NCI-H2081 (cell line): ENCODE measurements around the gene KMT5B.
"Not testable (repeated sequence)": the region's sequence is repeated elsewhere in the genome, so short reads cannot be mapped to it uniquely, and the experiment has no call there.

ENCODE experiments used
- DNase-seq, 2 experiments: peaks; one replicate each; lab custom pipeline; 2025; lab: John Stamatoyannopoulos, UW

Gene KMT5B

DNA sequence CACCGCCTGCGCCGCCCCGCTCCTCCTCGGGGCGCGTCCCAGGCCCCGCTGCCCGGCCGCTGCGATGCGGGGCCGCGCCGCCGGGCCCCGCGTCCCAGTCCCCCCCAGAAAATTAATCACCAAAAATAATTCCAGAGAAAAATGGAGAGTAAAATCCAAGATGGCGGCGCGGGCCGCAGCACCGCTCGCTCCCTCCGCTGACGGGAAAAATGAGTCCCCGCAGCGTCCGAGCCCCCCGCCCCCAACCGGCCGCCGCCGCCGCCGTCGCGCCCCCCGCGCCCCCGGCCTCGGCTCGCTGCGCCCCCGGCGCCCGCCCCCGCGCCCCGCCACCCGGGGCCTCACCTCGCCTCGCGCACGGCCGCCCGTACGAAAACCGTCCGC, at the start of gene KMT5B:
KMT5B (minus strand) TSS at position 162 of the 381 bp plus-strand sequence. CDS start 23,220 bp downstream, outside the sequence.
- DNase-seq, result peak in 1 of 2 experiments; percentile 79

DNA sequence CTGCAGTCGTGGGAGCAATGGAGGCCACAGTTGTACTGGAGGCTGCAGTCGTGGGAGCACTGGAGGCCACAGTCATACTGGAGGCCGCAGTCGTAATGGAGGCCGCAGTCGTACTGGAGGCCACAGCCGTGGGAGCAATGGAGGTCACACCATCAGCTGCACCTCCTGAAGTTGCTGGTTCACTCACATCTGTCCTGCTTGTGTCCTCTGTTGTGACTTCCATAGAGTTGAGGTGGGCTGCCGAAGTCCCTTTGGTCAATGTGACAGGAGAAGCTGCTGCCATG, 49.4 kb upstream of the KMT5B start:
- DNase-seq, result no peak

DNA sequence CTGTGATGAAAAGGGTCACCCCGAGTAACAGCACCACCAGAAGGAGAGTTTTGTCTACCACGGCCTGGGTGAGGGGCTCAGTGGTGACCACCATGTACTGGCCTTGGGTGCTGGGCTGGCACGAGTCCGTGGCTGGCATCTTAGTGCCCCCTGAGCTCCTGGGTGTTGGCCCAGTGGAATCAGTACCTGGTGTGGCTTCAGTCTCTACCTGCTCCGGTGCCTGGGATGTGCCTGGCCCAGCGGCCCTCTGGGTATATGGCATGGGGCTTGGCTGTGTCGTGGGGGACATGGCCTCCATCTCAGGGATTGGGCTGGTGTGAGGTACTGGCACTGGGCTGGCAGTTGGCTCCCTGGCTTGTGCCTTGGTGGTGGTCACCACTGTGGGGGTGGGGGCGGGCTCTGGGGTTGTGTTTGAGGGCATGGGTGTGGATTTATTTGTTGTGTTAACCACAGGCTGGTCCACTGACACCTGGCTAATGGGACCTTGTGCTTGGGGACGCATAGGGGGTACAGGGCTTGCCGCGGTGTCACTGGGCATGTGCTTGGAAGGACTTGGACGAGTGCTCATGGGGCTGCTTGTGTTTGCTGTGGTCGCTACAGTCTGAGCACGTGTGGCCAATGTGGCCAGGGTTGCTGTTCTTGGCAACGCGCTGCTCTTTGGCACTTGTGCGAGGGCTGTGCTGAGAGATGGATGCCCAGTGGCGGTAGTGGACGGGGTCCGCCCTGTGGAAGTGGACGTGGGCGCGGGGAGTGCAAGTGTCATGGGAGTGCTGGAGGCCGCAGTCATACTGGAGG, 48.9 kb upstream of the KMT5B start:
- no peak for DNase-seq

DNA sequence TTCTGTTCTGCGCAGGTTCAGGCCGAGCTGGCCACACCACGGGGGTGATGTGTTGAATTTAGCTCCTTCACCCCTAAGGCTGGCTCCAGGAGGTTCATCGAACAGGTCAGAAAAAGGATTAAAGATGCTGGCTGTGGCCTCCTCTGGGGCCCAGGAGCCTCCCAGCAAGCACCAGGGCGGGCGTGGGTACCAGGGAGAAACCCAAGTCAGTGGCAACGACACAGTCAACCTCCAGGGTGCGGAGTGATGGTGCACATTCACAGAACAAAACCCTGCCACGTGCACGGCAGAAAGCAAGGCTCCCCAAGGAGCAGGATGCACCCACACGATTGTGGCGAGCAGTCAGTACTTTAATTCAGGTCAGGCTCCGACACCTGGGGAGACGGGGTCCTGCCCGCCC, 47.9 kb upstream of the KMT5B start:
- DNase-seq, result no peak

DNA sequence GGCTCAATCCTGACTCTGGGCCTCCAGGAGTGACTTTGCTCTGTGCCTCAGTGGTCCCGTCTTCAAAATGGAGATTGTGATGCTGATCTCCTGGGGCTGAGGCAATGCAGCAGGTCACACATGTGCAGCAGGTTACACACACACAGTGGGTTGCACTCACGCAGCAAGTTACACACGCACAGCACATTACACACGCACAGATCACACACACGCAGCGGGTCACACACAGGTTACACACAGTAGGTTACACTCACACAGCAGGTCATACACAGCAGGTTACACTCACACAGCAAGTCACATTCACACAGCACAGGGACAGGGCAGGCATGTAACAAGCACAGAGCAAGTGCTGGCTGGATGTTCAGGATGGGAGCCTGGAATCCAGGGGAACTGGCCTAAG, 47.4 kb upstream of the KMT5B start:
- no peak for DNase-seq

DNA sequence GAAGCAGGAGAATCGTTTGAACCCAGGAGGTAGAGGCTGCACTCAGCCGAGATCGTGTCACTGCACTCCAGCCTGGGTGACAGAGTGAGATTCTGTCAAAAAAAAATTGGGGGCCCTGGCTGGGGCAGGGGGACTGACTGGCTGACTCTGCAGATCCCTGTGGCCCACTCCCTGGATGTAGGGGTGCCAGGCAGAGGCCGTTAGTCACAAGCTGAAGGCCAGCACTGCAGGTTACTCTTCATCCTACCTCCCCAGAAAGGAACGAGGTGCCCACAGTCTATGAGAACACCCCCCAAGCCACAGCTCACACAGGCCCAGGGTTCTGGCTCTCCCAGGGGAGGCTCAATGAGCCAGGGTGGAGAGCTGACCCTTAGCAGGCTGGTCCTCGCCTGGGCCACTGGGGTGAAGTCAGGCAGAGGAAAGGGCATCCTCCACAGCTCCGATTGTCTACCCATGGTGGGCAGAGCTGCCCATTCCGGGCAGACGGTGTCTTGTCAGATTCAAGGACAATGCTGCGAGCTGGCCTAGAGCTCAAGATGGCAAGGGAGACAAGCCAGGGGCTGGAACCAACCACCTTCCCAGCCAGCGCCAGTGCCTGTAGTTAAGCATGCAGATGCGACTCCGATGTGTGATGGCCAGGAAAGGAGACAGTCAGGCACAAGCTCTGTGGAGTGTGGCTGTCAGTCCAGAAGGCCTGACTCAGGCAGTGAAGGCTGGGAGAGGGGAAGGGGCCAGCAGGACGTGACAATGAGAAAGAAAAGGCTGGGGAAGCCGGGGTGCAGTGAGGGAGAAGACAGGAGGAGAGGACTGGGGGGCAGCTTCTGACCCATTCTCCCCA, 46.2 kb upstream of the KMT5B start:
- DNase-seq, result no peak

DNA sequence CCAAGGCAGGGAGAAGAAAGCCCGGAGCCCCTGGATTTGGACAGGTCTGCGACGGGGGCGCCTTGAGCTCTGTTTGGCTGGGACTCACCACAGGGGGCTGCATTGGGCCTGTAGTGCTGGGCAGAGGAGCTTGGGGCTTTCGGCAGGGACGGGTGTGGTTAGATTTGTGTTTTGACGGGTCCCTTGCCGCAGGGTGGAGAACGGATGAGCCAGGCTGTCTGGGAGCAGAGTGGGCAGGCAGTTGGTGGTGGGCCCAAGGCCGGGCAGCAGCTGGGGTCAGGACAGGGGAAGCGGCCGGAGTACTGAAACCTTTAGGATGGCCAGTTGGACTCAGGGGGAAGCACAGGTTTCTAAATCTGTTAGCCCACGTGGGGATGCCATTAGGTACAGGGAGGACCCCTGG, 45.3 kb upstream of the KMT5B start:
- no peak for DNase-seq

DNA sequence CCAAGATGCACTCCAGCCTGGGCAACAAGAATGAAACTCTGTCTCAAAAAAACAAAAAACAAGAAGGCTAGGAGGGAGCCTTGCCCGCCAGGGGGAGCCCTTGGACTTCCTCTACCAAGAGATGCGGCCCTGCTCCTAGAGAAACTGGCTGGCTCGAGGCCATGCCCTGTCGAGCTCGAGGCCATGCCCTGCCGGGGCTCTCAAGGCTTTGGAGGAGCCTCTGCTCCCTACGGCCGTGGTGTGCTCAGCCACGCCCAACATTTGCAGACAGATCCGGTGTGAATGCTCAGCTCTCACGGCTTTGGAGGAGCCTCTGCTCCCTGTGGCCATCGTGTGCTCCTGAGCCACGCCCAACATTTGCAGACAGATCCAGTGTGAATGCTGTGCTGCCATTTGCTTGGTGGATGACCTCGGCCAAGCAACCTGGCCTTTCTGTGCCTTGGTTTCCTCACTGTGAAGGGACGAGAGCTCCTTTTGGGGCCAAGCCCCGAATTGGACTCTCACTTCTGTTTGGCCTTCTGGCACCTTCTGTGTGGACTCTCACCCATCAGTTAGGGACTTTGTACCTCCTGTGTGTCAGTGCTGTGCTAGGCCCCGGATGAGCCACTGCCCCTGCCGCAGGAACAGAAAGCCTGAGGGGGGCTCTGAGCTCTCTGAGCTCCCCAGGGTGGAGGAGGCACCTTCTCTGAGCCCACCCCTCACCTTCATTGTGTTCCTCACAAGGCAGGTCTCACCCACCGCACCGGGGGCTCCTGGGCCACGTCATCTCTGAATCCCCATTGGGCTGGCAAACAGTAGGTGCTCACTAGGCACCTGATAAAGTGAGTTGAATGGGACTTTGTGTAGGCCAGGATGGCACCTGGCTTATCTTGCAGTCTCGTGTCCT, 44.6 kb upstream of the KMT5B start:
- DNase-seq, result peak; percentile 81 to 87

DNA sequence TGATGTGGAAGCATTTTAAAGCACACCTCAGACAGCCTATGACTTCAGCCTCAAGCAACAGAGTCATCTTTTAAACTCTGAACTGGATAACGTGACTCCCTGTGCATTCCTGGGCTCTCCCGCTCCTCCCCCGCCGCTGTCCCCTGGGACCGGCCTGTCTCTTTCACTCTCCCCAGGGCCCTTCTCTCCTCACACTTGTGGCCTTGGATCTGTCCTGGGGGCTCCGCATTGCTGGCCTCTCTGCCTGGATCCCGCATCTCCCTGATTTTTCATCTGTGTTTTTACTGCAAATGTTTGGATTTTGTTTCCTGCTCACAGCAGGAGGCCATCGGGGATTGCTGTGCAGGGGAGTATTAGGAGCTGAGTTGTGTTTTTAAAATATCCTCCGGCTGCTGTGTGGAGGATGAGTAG, 43.2 kb upstream of the KMT5B start:
- no peak for DNase-seq

DNA sequence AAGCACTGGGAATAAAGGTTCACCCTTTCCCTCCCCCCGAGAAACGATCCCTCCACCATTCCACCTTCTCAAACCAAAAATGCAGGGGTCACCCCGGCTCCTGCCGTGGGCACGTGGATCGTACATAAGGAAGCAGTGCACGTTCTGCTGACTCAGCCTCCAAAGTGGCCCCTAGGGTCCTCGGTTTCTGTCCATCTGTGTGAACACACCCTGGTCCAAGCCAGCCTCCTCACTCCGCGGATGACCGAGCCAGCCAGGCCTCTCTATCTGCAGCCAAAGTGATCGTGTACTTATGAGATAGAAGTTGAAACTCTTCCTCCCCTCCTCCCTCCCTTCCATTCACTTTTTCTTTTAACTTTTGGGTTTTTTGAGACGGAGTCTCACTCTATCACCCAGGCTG, 42.4 kb upstream of the KMT5B start:
- DNase-seq, result no peak

DNA sequence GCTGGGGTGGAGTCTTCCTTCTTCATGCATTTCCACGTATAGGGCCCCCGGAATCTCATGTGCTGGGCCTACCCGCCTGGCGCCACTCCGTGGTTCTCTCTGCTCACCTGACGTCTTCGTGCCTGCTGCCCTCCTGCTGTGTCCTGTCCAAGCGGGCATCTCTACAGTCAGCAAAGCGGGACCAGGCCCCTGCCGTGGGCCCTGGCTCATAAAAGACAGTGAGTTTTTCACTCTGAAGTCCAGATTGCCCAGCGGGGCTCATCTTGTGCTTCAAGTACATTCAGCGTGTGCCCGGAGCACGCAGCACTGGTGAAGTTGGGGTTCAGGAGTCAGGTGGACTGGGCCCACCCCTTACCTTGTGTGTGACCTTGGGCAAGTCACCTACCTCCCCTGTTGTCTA, 41.3 kb upstream of the KMT5B start:
- no peak for DNase-seq

DNA sequence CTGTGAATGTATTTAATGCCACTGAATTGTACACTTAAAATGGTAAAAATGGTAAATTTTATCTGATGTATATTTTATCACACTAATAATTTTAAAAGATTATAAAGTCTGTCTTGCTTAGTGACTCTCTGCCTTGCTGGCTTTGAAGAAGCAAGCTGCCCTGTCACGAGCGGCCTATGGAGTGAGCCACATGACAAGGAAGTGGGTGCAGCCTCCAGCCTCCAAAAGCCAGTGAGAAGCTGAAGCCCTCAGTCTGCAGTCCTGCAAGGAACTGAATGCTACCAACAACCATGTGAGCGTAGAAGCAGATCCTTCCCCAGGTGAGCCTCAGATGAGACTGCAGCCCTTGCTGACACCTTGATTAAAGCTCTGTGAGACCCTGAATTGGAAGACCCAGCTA, 38.7 kb upstream of the KMT5B start:
- no peak for DNase-seq

DNA sequence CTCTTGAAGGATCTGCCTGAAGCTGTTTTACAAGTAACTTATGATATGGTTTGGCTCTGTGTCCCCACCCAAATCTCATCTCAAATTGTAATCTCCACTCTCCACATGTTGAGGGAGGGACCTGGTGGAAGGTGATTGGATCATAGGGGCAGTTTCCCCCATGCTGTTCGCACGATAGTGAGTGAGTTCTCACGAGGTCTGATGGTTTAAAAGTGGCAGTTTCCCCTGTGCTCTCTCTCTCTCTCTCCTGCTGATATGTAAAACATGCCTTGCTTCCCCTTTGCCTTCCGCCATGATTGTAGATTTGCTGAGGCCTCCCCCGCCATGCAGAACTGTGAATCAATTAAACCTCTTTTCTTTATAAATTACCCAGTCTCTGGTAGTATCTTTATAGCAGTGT, 31.8 kb upstream of the KMT5B start:
- not testable (repeated sequence) for DNase-seq

DNA sequence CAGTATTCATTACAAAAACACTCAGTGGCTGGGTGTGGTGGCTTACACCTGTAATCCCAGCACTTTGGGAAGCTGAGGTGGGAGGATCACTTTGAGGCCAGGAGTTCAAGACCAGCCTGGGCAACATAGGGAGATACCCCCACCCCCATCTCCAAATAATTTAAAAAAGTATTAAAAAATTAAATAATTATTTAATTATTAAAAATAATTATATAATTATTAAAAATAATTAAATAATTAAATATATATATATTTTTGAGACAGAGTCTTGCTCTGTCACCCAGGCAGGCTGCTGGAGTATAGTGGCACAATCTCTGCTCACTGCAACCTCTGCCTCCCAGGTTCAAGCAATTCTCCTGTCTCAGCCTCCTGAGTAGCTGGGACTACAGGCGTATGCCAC, 30.8 kb upstream of the KMT5B start:
- DNase-seq, result not testable (repeated sequence)

DNA sequence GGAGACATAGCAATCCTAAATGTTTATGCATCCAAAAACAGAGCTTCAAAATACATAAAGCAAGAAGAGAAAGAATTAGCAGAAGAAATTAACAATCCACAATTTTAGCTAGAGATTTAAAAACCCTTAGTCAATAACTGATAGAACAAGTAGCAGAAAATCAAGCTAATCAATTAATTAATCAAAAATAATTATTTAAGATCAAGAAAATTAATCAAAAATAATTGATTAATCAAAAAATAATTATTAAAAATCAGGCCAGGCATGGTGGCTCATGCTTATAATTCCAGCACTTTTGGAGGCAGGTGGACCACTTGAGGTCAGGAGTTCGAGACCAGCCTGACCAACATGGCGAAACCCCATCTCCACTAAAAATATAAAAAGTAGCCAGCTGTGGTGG, 29.5 kb upstream of the KMT5B start:
- no peak for DNase-seq

DNA sequence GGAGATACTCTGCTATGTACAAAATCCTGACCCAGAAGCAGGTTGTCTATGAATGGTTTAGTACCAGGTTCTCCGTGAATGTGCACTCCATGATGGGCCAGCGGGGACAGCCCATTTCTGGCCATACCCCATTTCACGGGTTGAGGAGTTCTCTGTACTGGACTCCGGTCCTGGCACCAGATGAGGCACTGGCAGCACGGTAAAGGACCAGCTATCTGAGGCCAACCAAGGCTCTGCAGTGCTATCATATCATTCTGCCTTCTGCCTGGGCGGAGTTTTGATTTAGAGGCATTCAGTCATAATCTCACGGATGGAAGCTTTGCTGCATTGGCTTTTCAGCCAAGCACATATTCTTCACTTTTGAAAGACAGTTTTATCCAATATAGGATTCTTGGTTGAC, 18.5 kb upstream of the KMT5B start:
- no peak for DNase-seq

DNA sequence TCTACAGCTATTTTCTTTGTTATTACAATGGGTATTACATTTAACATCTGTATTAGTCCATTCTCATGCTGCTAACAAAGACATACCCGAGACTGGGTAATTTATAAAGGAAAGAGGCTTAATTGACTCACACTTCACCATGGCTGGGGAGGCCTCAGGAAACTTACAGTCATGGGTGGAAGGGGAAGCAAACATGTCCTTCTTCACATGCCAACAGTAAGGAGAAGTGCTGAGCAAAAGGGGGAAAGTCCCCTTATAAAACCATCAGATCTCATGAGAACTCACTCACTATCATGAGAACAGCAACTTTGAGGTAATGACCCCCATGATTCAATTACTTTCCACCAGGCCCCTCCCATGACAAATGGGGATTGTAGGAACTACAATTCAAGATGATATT, 16.5 kb upstream of the KMT5B start:
- DNase-seq, result no peak

DNA sequence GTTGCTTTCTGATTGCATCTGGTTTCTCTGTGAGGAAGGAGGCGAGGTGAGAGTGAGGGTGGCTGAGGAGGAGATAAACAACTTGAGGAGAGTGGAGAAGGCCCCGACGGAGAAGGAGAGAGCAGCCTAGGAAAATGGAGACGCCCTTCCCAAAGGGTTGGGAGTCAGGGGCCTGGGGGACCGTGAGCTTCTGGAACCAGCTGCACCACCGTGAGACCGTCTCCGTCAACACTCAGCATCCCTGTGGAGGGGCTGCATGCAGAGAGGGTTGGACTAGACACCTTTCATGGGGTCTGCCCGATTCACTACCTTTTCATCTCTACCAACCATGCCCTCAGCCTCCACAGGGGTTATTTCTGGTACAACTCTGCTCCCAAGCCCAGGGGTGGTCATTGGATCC, 13.3 kb upstream of the KMT5B start:
- no peak for DNase-seq

DNA sequence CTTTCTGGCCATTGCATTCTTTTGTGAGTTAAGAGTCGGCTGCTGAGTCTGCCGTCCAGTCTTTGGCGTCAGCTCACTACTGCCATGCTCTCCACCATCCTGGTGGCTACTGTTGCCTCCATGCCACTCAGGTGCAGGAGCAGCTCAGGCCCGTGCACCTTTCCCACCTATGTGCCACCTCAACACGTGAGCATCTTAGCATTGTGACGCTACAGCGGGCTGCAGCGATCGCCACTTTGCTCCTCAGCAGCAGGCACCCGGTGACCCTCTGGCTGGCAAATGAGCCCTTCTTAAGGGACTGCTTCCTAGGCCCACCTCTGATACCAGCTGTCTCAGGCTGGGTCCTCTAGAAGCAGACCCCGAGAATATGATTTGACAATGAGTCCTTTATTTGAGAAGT, 11.5 kb upstream of the KMT5B start:
- no peak for DNase-seq

DNA sequence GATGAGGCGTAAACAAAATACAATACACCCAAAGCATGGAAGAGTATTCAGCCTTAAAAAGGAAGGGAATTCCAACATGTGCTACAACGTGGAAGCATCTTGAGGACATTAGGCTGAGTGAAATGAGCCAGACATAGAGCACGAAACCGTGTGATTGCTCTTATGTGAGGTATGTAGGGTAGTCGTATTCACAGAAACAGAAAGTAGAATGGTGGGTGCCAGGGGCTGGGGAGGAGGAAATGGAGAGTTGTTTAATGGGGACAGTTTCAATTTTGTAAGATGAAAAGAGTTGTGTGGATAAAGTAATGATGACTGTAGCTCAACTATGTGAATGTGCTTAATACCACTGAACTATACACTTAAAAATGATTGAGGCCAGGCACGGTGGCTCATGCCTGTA, 10.2 kb upstream of the KMT5B start:
- no peak for DNase-seq

DNA sequence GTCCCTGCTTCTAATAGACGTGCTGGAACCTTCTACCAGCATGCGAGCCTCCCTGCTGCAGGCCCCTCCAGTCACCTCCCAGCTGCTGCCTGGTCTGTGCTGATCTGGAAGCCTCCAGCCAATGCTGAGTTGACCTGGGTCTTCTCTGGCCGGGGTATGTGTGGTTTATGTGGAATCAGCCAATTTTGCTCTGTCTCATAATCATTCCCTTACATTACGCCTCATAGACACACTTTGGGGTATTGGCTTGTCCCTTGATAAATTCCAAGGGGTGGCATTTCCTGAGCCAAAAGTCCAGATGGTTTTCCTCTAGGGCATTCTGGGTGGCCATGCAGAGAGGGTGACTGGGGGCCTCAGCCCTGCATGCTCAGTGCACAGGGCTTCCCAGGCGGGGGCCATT, 8.3 kb upstream of the KMT5B start:
- no peak for DNase-seq

DNA sequence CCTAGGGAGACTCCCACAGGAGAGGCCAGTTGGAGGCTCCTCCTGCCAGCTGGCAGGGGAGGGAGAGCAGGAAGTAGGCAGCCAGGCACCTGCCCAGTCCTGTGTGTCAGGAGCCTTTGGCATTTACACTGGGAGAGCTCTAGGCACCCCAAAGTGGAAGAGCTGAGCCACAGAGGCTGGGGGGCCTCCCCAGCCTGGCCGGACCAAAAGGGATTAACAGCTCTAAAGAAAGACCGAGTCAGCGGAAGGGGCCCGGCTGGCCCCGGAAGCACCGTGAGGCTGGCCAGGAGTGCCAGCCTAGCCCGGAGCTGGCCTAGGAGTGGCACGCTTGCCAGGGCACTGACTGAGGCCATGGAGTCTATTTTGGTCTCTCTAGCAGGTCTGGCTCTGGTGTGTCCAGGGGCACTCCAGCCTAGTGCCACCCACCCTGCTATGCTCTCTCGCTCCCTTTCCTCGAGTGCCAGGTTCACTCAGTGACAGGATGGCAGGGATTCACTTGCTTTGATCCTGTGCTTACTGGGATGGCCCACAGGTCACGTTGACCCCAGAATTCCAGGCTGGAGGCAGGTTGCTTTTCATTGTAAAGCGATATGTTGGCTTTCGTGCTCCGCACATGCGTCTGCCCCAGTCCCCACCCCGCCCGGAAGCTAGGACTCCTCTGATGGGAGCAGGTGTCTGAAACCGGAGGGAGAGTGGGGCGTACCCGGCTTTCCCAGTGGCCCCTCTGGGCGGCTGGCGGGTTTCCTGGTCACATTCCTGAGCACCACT, 3.3 kb upstream of the KMT5B start:
- DNase-seq, result peak in 1 of 2 experiments; percentile 19
